Upper lobe of left lung (tissue), 4 donors: ENCODE results near the gene CPM.

Source experiments
- CTCF ChIP-seq, 6 experiments: fragments of 450-650 bp in 4 of 6; fragments of 200-600 bp in 2 of 6; sonication (generic) in 2 of 6; IDR thresholded peaks; one replicate each; pipeline ENCODE4 v1.5.1; 2016 to 2019; ENCODE audit warnings: antibody characterized with exemption in 6 of 6
- EP300 ChIP-seq, 4 donors: sonication (generic); formaldehyde crosslinking; IDR thresholded peaks; one replicate each; pipeline ENCODE4 v1.5.1; 2017; ENCODE audit warnings: antibody characterized with exemption in 4 of 4, control low read depth in 2 of 4
- POLR2A ChIP-seq, 4 donors: fragments of 450-650 bp; IDR thresholded peaks; one replicate each; pipeline ENCODE4 v1.5.1; 2016 to 2017; ENCODE audit warnings: antibody characterized with exemption in 4 of 4, mild to moderate bottlenecking in 2 of 4
- POLR2AphosphoS5 ChIP-seq, 2 donors: sonication (generic); formaldehyde crosslinking; IDR thresholded peaks; one replicate each; pipeline ENCODE4 v1.5.1; 2017; ENCODE audit warnings: antibody characterized with exemption in 2 of 2

DNA sequence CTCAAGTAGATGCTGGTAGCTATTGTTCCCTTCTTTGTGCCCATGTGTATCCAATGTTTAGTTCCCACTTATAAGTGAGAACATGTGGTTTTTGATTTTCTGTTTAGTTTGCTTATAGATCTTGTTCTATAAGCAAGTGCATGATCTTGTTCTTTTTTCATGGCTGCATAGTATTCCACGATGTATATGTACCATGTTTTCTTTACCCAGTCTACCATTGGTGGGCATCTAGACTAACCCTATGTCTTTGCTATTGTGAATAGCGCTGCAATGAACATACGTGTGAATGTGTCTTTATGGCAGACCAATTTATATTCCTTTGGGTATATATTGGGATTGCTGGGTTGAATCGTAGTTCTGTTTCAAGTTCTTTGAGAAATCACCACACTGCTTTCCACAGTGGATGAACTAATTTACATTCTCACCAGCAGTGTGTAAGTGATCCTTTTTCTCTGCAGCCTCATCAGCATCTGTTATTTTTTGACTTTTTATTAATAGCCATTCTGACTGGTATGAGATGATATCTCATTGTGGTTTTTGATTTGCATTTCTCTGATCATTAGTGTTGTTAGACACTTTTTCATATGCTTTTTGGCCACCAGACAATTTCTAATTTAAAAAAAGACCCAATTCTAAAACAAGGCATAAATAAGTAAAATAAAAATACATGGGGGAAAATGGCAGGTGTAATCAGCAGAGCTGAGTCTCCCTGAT is 50.6 kb downstream of the CPM start:
- TF ChIP-seq POLR2AphosphoS5 (IDR thresholded peaks at IDR 0.05) (no peak), CTCF (IDR thresholded peaks at IDR 0.05) (no peak), POLR2A (IDR thresholded peaks at IDR 0.05) (no peak), EP300 (IDR thresholded peaks at IDR 0.05) (no peak)
